Measurements from ENCODE around the gene KNCN.

DNA sequence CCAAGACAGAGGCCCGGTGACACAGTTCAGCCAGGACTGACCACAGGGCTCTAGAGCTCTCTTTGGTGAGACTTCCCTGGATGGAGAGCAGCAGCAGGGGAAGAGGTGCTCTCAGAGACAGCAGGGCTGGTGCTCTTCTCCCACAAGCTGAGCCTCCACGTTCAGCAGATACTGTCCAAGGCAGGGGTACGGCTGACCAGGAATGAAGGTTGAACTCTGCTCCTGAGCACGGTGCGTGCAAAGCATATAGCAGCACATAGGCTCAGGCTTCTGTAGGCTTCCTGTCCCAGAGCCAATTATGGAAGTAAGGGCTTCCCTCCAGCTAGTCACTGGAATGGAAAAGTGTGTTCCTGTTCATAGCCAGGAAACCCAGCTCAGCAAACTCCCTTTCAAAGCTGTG, 37.9 kb downstream of the KNCN start:
- TF ChIP-seq TAF1 (IDR thresholded peaks at IDR 0.05; ENCODE audit: low read depth) (no peak), YY1 (IDR thresholded peaks at IDR 0.05; ENCODE audit: low read depth) (no peak), RAD21 (IDR thresholded peaks at IDR 0.05; ENCODE audit: low read depth) (no peak), EP300 (IDR thresholded peaks at IDR 0.05; ENCODE audit: borderline replicate concordance) (no peak), CEBPB (IDR thresholded peaks at IDR 0.05) (no peak)
